SK-N-SH treated with all-trans-retinoic acid at 6 μM for 48 hours (cell line): ENCODE measurements around the gene ADCY5.

Experiments used
- ATAC-seq: fragments of 200-7000 bp; cut with Tn5 transposase; 3 replicates; pipeline ENCODE4 v1.9.1; 2020; ENCODE audit warnings: mild to moderate bottlenecking, moderate library complexity
- BACH2 ChIP-seq: fragments of 250-450 bp; sonication (Bioruptor Pico); IDR thresholded peaks from 2 replicates; pipeline ENCODE4 v1.9.0; 2021; ENCODE audit warnings: mild to moderate bottlenecking, borderline replicate concordance
- CSDC2 ChIP-seq: fragments of 250-450 bp; sonication (Bioruptor Pico); IDR thresholded peaks from 2 replicates; pipeline ENCODE4 v1.5.0; 2020; ENCODE audit warnings: mild to moderate bottlenecking, moderate library complexity
- ESRRG ChIP-seq: fragments of 250-450 bp; sonication (Bioruptor Pico); IDR thresholded peaks from 2 replicates; pipeline ENCODE4 v1.6.1; 2021; ENCODE audit warnings: mild to moderate bottlenecking
- GLIS3 ChIP-seq: fragments of 250-450 bp; sonication (Bioruptor Pico); IDR thresholded peaks from 2 replicates; pipeline ENCODE4 v1.5.0; 2020; ENCODE audit warnings: mild to moderate bottlenecking, moderate library complexity
- ISL1 ChIP-seq: fragments of 250-450 bp; sonication (Bioruptor Pico); IDR thresholded peaks from 2 replicates; pipeline ENCODE4 v2.1.2; 2022; ENCODE audit warnings: mild to moderate bottlenecking, moderate library complexity
- OSR1 ChIP-seq: fragments of 250-450 bp; sonication (Bioruptor Pico); IDR thresholded peaks from 2 replicates; pipeline ENCODE4 v1.8.0; 2022; ENCODE audit warnings: moderate library complexity, mild to moderate bottlenecking, inconsistent platforms
- PPARA ChIP-seq: fragments of 250-450 bp; sonication (Bioruptor Pico); IDR thresholded peaks from 2 replicates; pipeline ENCODE4 v1.5.0; 2020; ENCODE audit warnings: mild to moderate bottlenecking, borderline replicate concordance
- RARB ChIP-seq: fragments of 250-450 bp; sonication (Bioruptor Pico); IDR thresholded peaks from 2 replicates; pipeline ENCODE4 v1.8.0; 2021; ENCODE audit warnings: mild to moderate bottlenecking, moderate library complexity
- SNAI2 ChIP-seq: fragments of 250-450 bp; sonication (Bioruptor Pico); IDR thresholded peaks from 2 replicates; pipeline ENCODE4 v1.5.0; 2020; ENCODE audit warnings: mild to moderate bottlenecking, moderate library complexity
- TCF4 ChIP-seq: fragments of 250-450 bp; sonication (Bioruptor Pico); IDR thresholded peaks from 2 replicates; pipeline ENCODE4 v1.8.0; 2021; ENCODE audit warnings: mild to moderate bottlenecking, moderate library complexity, borderline replicate concordance
- TOX ChIP-seq: fragments of 250-450 bp; sonication (Bioruptor Pico); IDR thresholded peaks from 2 replicates; pipeline ENCODE4 v1.8.0; 2021; ENCODE audit warnings: mild to moderate bottlenecking, moderate library complexity, borderline replicate concordance
- ZC3H10 ChIP-seq: fragments of 250-450 bp; sonication (Bioruptor Pico); IDR thresholded peaks from 2 replicates; pipeline ENCODE4 v1.5.1; 2021; ENCODE audit warnings: mild to moderate bottlenecking, moderate library complexity
- ZFP3 ChIP-seq: fragments of 250-450 bp; sonication (Bioruptor Pico); IDR thresholded peaks from 2 replicates; pipeline ENCODE4 v1.5.0; 2020; ENCODE audit warnings: mild to moderate bottlenecking, moderate library complexity
- ZNF565 ChIP-seq: fragments of 450-650 bp; formaldehyde crosslinking; conservative IDR thresholded peaks from 2 replicates; pipeline ENCODE4 v1.5.0; 2020; ENCODE audit warnings: low read depth, mild to moderate bottlenecking, moderate library complexity
- ZNF8 ChIP-seq: fragments of 450-650 bp; formaldehyde crosslinking; IDR thresholded peaks from 2 replicates; pipeline ENCODE4 v1.5.0; 2020; ENCODE audit warnings: mild to moderate bottlenecking, moderate library complexity
- TF ChIP-seq, protein P1 (sequence below): fragments of 250-450 bp; sonication (Bioruptor Pico); IDR thresholded peaks from 2 replicates; pipeline ENCODE4 v1.5.1; 2021; ENCODE audit warnings: mild to moderate bottlenecking, moderate library complexity
- TF ChIP-seq, protein P2 (sequence below): fragments of 250-450 bp; sonication (Bioruptor Pico); IDR thresholded peaks from 2 replicates; pipeline ENCODE4 v1.5.0; 2020; ENCODE audit warnings: mild to moderate bottlenecking, moderate library complexity
- TF ChIP-seq, protein P3 (sequence below): fragments of 250-450 bp; sonication (Bioruptor Pico); IDR thresholded peaks from 2 replicates; pipeline ENCODE4 v1.8.0; 2020; ENCODE audit warnings: mild to moderate bottlenecking, moderate library complexity, borderline replicate concordance
- TF ChIP-seq, protein P4 (sequence below): fragments of 250-450 bp; sonication (Bioruptor Pico); IDR thresholded peaks from 2 replicates; pipeline ENCODE4 v1.8.0; 2021; ENCODE audit warnings: low read depth, mild to moderate bottlenecking, moderate library complexity, borderline replicate concordance
- TF ChIP-seq, protein P5 (sequence below): fragments of 250-450 bp; sonication (Bioruptor Pico); IDR thresholded peaks from 2 replicates; pipeline ENCODE4 v1.5.1; 2020; ENCODE audit warnings: low read depth, mild to moderate bottlenecking, moderate library complexity

The ADCY5 gene

DNA sequence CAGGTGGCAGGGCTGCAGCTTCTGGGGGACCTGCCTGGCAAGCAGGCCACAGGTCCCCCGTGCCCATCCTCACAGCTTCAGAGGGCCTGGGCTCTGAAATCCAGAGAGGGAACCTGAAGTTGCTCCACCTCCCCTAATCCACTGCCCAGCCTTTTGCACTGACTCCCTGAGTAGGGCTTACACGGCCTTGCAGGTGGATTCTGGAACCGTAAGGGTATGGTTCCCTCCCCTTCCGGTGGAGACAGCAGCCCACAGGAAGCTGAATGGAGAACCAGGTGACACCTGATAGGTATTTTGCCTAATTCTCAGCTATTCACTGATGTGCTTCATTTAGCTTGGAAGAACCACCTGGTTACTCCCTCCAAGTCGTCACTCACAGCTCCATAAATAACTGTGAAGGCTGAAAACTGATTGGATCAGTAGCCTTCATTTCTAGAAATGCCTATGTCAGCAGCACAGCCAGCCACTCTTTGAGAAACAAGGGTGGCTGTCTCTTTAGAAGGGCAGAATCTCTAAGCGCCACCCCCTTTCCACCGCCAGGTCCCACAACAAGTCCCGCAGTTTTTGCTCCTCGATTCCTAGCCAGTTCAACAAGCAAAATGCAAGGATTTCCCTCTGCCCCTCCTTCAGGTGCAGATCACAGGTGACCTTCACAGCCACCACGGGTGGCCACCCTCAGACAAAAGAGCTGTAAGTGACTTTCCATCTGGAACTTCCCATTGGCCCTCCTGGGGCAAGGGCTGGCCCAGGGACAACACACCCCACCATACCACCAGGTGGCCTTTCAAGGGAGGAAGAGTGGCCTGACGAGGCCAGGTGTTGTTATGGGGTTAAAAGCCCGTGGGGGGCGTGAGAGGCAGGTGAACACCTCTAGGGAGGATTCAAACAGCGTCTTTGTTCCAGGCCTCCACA lies 134.3 kb downstream of the ADCY5 start:
- ATAC-seq: no peak
- TF ChIP-seq PPARA (CRISPR knock-in tag) (no peak), ESRRG (no peak), GLIS3 (CRISPR knock-in tag) (no peak), ZNF8 (CRISPR knock-in tag) (no peak), ZC3H10 (no peak), TOX (CRISPR knock-in tag) (no peak), TCF4 (CRISPR knock-in tag) (no peak), ISL1 (CRISPR knock-in tag) (no peak), CSDC2 (CRISPR knock-in tag) (no peak), BACH2 (CRISPR knock-in tag) (no peak), ZNF565 (CRISPR knock-in tag) (no peak), OSR1 (no peak), ZFP3 (CRISPR knock-in tag) (no peak)
- TF ChIP-seq, protein P1, sequence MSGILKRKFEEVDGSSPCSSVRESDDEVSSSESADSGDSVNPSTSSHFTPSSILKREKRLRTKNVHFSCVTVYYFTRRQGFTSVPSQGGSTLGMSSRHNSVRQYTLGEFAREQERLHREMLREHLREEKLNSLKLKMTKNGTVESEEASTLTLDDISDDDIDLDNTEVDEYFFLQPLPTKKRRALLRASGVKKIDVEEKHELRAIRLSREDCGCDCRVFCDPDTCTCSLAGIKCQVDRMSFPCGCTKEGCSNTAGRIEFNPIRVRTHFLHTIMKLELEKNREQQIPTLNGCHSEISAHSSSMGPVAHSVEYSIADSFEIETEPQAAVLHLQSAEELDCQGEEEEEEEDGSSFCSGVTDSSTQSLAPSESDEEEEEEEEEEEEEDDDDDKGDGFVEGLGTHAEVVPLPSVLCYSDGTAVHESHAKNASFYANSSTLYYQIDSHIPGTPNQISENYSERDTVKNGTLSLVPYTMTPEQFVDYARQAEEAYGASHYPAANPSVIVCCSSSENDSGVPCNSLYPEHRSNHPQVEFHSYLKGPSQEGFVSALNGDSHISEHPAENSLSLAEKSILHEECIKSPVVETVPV (CRISPR knock-in tag): no peak
- TF ChIP-seq, protein P2, sequence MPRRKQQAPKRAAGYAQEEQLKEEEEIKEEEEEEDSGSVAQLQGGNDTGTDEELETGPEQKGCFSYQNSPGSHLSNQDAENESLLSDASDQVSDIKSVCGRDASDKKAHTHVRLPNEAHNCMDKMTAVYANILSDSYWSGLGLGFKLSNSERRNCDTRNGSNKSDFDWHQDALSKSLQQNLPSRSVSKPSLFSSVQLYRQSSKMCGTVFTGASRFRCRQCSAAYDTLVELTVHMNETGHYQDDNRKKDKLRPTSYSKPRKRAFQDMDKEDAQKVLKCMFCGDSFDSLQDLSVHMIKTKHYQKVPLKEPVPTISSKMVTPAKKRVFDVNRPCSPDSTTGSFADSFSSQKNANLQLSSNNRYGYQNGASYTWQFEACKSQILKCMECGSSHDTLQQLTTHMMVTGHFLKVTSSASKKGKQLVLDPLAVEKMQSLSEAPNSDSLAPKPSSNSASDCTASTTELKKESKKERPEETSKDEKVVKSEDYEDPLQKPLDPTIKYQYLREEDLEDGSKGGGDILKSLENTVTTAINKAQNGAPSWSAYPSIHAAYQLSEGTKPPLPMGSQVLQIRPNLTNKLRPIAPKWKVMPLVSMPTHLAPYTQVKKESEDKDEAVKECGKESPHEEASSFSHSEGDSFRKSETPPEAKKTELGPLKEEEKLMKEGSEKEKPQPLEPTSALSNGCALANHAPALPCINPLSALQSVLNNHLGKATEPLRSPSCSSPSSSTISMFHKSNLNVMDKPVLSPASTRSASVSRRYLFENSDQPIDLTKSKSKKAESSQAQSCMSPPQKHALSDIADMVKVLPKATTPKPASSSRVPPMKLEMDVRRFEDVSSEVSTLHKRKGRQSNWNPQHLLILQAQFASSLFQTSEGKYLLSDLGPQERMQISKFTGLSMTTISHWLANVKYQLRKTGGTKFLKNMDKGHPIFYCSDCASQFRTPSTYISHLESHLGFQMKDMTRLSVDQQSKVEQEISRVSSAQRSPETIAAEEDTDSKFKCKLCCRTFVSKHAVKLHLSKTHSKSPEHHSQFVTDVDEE (CRISPR knock-in tag): no peak
- TF ChIP-seq, protein P3, sequence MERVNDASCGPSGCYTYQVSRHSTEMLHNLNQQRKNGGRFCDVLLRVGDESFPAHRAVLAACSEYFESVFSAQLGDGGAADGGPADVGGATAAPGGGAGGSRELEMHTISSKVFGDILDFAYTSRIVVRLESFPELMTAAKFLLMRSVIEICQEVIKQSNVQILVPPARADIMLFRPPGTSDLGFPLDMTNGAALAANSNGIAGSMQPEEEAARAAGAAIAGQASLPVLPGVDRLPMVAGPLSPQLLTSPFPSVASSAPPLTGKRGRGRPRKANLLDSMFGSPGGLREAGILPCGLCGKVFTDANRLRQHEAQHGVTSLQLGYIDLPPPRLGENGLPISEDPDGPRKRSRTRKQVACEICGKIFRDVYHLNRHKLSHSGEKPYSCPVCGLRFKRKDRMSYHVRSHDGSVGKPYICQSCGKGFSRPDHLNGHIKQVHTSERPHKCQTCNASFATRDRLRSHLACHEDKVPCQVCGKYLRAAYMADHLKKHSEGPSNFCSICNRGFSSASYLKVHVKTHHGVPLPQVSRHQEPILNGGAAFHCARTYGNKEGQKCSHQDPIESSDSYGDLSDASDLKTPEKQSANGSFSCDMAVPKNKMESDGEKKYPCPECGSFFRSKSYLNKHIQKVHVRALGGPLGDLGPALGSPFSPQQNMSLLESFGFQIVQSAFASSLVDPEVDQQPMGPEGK (CRISPR knock-in tag): no peak
- TF ChIP-seq, protein P4, sequence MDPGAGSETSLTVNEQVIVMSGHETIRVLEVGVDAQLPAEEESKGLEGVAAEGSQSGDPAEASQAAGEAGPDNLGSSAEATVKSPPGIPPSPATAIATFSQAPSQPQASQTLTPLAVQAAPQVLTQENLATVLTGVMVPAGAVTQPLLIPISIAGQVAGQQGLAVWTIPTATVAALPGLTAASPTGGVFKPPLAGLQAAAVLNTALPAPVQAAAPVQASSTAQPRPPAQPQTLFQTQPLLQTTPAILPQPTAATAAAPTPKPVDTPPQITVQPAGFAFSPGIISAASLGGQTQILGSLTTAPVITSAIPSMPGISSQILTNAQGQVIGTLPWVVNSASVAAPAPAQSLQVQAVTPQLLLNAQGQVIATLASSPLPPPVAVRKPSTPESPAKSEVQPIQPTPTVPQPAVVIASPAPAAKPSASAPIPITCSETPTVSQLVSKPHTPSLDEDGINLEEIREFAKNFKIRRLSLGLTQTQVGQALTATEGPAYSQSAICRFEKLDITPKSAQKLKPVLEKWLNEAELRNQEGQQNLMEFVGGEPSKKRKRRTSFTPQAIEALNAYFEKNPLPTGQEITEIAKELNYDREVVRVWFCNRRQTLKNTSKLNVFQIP (CRISPR knock-in tag): no peak
- TF ChIP-seq, protein P5, sequence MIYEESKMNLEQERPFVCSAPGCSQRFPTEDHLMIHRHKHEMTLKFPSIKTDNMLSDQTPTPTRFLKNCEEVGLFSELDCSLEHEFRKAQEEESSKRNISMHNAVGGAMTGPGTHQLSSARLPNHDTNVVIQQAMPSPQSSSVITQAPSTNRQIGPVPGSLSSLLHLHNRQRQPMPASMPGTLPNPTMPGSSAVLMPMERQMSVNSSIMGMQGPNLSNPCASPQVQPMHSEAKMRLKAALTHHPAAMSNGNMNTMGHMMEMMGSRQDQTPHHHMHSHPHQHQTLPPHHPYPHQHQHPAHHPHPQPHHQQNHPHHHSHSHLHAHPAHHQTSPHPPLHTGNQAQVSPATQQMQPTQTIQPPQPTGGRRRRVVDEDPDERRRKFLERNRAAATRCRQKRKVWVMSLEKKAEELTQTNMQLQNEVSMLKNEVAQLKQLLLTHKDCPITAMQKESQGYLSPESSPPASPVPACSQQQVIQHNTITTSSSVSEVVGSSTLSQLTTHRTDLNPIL (CRISPR knock-in tag): no peak

DNA sequence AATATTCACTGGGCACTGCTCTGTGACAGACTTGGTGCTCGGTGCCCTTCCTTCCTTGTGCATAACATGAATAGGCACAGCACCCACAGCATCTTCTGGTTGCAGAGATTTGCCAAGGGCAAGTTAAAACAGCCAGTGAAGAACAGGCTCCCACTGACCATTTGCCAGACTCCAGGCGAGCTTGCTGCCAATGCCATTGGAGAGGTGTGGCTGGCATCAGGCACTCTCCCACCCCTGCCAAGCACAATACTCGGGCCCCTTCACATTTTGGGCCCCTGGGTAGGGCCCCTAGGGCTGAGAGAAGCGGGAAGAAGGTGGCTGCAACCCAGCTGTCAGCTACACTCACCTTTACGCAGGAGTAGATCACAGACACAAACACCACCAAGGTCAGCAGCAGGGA lies 135.0 kb downstream of the ADCY5 start:
- TF ChIP-seq ZC3H10: no peak
- TF ChIP-seq, protein P5 (CRISPR knock-in tag): no peak
- TF ChIP-seq RARB: no peak
- TF ChIP-seq SNAI2: no peak
- ATAC-seq: no peak
